GM12891 (cell line): ENCODE results near the gene TNPO1.

Source experiments
- PAX5 ChIP-seq: IDR thresholded peaks from 2 replicates; pipeline ENCODE4 v1.6.1; 2011; ENCODE audit warnings: low read length, moderate library complexity, mild to moderate bottlenecking; ENCODE audit not compliant: insufficient read depth, severe bottlenecking
- POLR2A ChIP-seq: IDR thresholded peaks from 2 replicates; pipeline ENCODE4 v1.6.1; 2011; ENCODE audit warnings: low read depth, low read length, control low read depth
- POLR2AphosphoS5 ChIP-seq: IDR thresholded peaks from 2 replicates; pipeline ENCODE4 v1.6.1; 2011; ENCODE audit warnings: low read depth, low read length, control low read depth
- SPI1 ChIP-seq: IDR thresholded peaks from 2 replicates; pipeline ENCODE4 v1.6.1; 2011; ENCODE audit warnings: low read depth, low read length, control low read depth
- TAF1 ChIP-seq: IDR thresholded peaks from 2 replicates; pipeline ENCODE4 v1.6.1; 2011; ENCODE audit warnings: low read depth, low read length, control low read depth

GRCh38 chr5:72955143-72955767 is 138.8 kb downstream of the TNPO1 start:
- no peak for TF ChIP-seq POLR2AphosphoS5
- no peak for TF ChIP-seq TAF1
- TF ChIP-seq POLR2A = no peak
- TF ChIP-seq SPI1 = no peak
- no peak for TF ChIP-seq PAX5
